HepG2 (cell line): Measurements from ENCODE around the gene SLC22A4. TPM values are rescaled to one million over a fixed set of nuclear protein-coding genes. Genes with fewer than 3 reads are reported as not detected.

Experiments
- ATAC-seq: fragments of 200-7000 bp; cut with Tn5 transposase; 3 replicates; pipeline ENCODE4 v1.9.1; 2020; ENCODE audit warnings: mild to moderate bottlenecking, moderate library complexity
- BruUV-seq: library from RNA; stranded (reverse); fragments of 400-500 nt; replicated peaks from 2 replicates; lab custom pipeline; 2021; lab: Mats Ljungman, UMichigan
- CTCF ChIA-PET: fragments of 300-600 bp; formaldehyde crosslinking; extraction: SDS; loops from one replicate; lab custom pipeline; 2021; ENCODE audit warnings: low total read pairs, inconsistent platforms, low intra/inter-chr PET ratio; lab: Yijun Ruan, JAX
- POLR2A ChIA-PET: fragments of 350-600 bp; sonication (Branson Sonifier 250); formaldehyde crosslinking; loops from one replicate; lab custom pipeline; 2020; ENCODE audit warnings: antibody characterized with exemption, inconsistent platforms; lab: Yijun Ruan, JAX
- DNase-seq: peaks from one replicate; pipeline ENCODE4 v3.0.0-alpha.2; 2015; ENCODE audit warnings: low spot score
- FAIRE-seq: peaks from 3 replicates; lab custom pipeline; 2011; peaks lifted over from hg19 to GRCh38; lab: Jason Lieb, UNC
- H2AFZ ChIP-seq: one replicate; pipeline ENCODE4 v1.6.1; 2011; ENCODE audit warnings: low read length, inconsistent platforms
- H3K27ac ChIP-seq: fragments of 300-600 bp; 3 replicates; pipeline ENCODE4 v1.8.0; 2011; ENCODE audit warnings: mixed run types, mild to moderate bottlenecking, mixed read lengths, low read length, inconsistent platforms; ENCODE audit not compliant: insufficient read depth; ENCODE audit errors: extremely low read length
- H3K27me3 ChIP-seq, 2 experiments: fragments of 200-600 bp in 1 of 2; 2 replicates in 1 of 2; 3 replicates in 1 of 2; pipeline versions ENCODE4 v1.6.0 to v1.8.0; 2011; ENCODE audit warnings: low read length in 2 of 2, mild to moderate bottlenecking in 2 of 2, moderate library complexity in 2 of 2, inconsistent platforms in 1 of 2; ENCODE audit not compliant: insufficient read depth in 2 of 2, control insufficient read depth in 1 of 2
- H3K36me3 ChIP-seq, 2 experiments: fragments of 200-600 bp in 1 of 2; replicated peaks in 1 of 2; 2 replicates in 1 of 2; 3 replicates in 1 of 2; pipeline versions ENCODE4 v1.5.1 to v1.8.0; 2011; ENCODE audit warnings: low read length in 2 of 2, inconsistent platforms in 1 of 2; ENCODE audit not compliant: insufficient read depth in 2 of 2, control insufficient read depth in 1 of 2
- H3K4me1 ChIP-seq: 2 replicates; pipeline ENCODE4 v1.5.1; 2012; ENCODE audit warnings: low read length, inconsistent platforms; ENCODE audit not compliant: insufficient read depth
- H3K4me2 ChIP-seq: 2 replicates; pipeline ENCODE4 v1.6.0; 2011; ENCODE audit warnings: low read depth, low read length, inconsistent platforms
- H3K4me3 ChIP-seq, 3 experiments: fragments of 200-600 bp in 1 of 3; sonication (generic), shearing (Covaris generic) in 1 of 3; replicated peaks in 1 of 3; 2 replicates each; pipeline ENCODE4 v1.5.1; 2011 to 2016; ENCODE audit warnings: low read length in 3 of 3, inconsistent platforms in 2 of 3, low read depth in 2 of 3, mild to moderate bottlenecking in 2 of 3, control low read depth in 1 of 3, mixed read lengths in 1 of 3; ENCODE audit not compliant: insufficient read depth in 1 of 3
- H3K79me2 ChIP-seq: one replicate; pipeline ENCODE4 v1.6.1; 2011; ENCODE audit warnings: low read length, inconsistent platforms; ENCODE audit not compliant: insufficient read depth
- H3K9ac ChIP-seq: 2 replicates; pipeline ENCODE4 v1.6.0; 2011; ENCODE audit warnings: mild to moderate bottlenecking, low read depth, low read length, inconsistent platforms; ENCODE audit not compliant: insufficient read depth
- H3K9me3 ChIP-seq: 2 replicates; pipeline ENCODE4 v1.5.1; 2012; ENCODE audit warnings: mild to moderate bottlenecking, low read length
- H4K20me1 ChIP-seq: 2 replicates; pipeline ENCODE4 v1.6.0; 2011; ENCODE audit warnings: inconsistent platforms, mild to moderate bottlenecking, low read length, moderate library complexity; ENCODE audit not compliant: insufficient read depth
- ARNT2 ChIP-seq: sonication (generic); formaldehyde crosslinking; IDR thresholded peaks from 2 replicates; pipeline ENCODE4 v1.8.0; 2022; ENCODE audit warnings: mild to moderate bottlenecking, low read depth, missing genetic modification reagents, moderate library complexity
- HES4 ChIP-seq: sonication (generic); formaldehyde crosslinking; IDR thresholded peaks from 2 replicates; pipeline ENCODE4 v1.9.0; 2021; ENCODE audit warnings: mild to moderate bottlenecking, missing genetic modification reagents, borderline replicate concordance
- HNRNPL ChIP-seq: fragments of 200-400 bp; formaldehyde crosslinking; IDR thresholded peaks from 2 replicates; pipeline ENCODE4 v1.6.1; 2017; ENCODE audit warnings: mild to moderate bottlenecking, low read depth, low read length
- KDM2A ChIP-seq: sonication (generic); formaldehyde crosslinking; IDR thresholded peaks from 2 replicates; pipeline ENCODE4 v1.4.0; 2020; ENCODE audit warnings: low read depth, missing genetic modification reagents, borderline replicate concordance
- KLF16 ChIP-seq, 2 experiments: sonication (generic) in 1 of 2; formaldehyde crosslinking in 1 of 2; IDR thresholded peaks; 2 replicates each; pipeline versions ENCODE4 v1.6.1 to v1.8.0; 2016 to 2023; ENCODE audit warnings: missing genetic modification reagents in 2 of 2, missing compliant biosample characterization in 1 of 2
- SMAD1 ChIP-seq: sonication (generic); formaldehyde crosslinking; IDR thresholded peaks from 2 replicates; pipeline ENCODE4 v1.4.0; 2020; ENCODE audit warnings: missing genetic modification reagents, low read depth, mild to moderate bottlenecking, borderline replicate concordance
- SNAPC2 ChIP-seq: sonication (generic); formaldehyde crosslinking; IDR thresholded peaks from 2 replicates; pipeline ENCODE4 v1.8.1; 2022; ENCODE audit warnings: mild to moderate bottlenecking, missing genetic modification reagents
- TOPORS ChIP-seq: sonication (generic); formaldehyde crosslinking; IDR thresholded peaks from 2 replicates; pipeline ENCODE4 v1.8.0; 2023; ENCODE audit warnings: mild to moderate bottlenecking, missing genetic modification reagents
- ZNF12 ChIP-seq: sonication (generic); formaldehyde crosslinking; IDR thresholded peaks from 2 replicates; pipeline ENCODE4 v1.5.0; 2020; ENCODE audit warnings: missing genetic modification reagents
- ZNF326 ChIP-seq: sonication (generic); formaldehyde crosslinking; IDR thresholded peaks from 2 replicates; pipeline ENCODE4 v1.4.0; 2020; ENCODE audit warnings: missing genetic modification reagents, borderline replicate concordance
- ZNF75D ChIP-seq: sonication (generic); formaldehyde crosslinking; IDR thresholded peaks from 2 replicates; pipeline ENCODE4 v1.8.1; 2023; ENCODE audit warnings: missing genetic modification reagents, mild to moderate bottlenecking, borderline replicate concordance
- ZSCAN25 ChIP-seq: sonication (generic); formaldehyde crosslinking; IDR thresholded peaks from 2 replicates; pipeline ENCODE4 v1.8.0; 2022; ENCODE audit warnings: mild to moderate bottlenecking, missing genetic modification reagents
- WGBS: methylation state at CpG from one replicate; pipeline ENCODE4 v1.1.6; 2017; ENCODE audit warnings: low lambda C conversion rate; 5-methylcytosine and 5-hydroxymethylcytosine counted together
- in situ Hi-C: cut with HindIII; loops from 2 replicates; pipeline ENCODE4 v1.10.0; 2017; ENCODE audit warnings: low pct_unique_long_range_greater_than_20kb; ENCODE audit not compliant: extremely low pct_ligation_motif_present
- intact Hi-C: fragments of 100-400 bp; cut with micrococcal nuclease; formaldehyde crosslinking; loops from one replicate; pipeline ENCODE4 v1.10.0; 2022; ENCODE audit not compliant: unreplicated experiment
- polyA plus RNA-seq, 8 experiments: library from polyadenylated mRNA; depleted of rRNA in 3 of 8; stranded (reverse) in 7 of 8; unstranded in 1 of 8; fragments of >200 nt; fragmentation: Illumina TruSeq in 4 of 8; extraction: Trizol in 4 of 8; gene quantifications; 2 replicates each; pipeline versions ENCODE4 v1.2.1 to v1.2.3, GENCODE V29; 2011 to 2016; ENCODE audit warnings: low read depth in 4 of 8, missing spikeins in 1 of 8, mixed read lengths in 1 of 8; ENCODE audit not compliant: insufficient read depth in 1 of 8
- total RNA-seq, 5 experiments: library from RNA; depleted of rRNA; stranded (reverse); fragments of >200 nt; fragmentation: Illumina TruSeq; extraction: Trizol; gene quantifications; 2 replicates each; pipeline ENCODE4 v1.2.3, GENCODE V29; 2016; ENCODE audit warnings: low read depth in 1 of 5
- TF ChIP-seq, protein P1 (sequence below): sonication (generic); formaldehyde crosslinking; IDR thresholded peaks from 2 replicates; pipeline ENCODE4 v1.4.0; 2020; ENCODE audit warnings: missing genetic modification reagents
- TF ChIP-seq, protein P2 (sequence below): sonication (generic); formaldehyde crosslinking; IDR thresholded peaks from 2 replicates; pipeline ENCODE4 v1.4.0; 2020; ENCODE audit warnings: missing genetic modification reagents

Gene SLC22A4
- total and polyA plus RNA-seq, 2 of the 13 experiments (the other 11 are each of a cell fraction or from before 2014, with no cell fraction given) = 0.33 to 0.62 TPM

DNA sequence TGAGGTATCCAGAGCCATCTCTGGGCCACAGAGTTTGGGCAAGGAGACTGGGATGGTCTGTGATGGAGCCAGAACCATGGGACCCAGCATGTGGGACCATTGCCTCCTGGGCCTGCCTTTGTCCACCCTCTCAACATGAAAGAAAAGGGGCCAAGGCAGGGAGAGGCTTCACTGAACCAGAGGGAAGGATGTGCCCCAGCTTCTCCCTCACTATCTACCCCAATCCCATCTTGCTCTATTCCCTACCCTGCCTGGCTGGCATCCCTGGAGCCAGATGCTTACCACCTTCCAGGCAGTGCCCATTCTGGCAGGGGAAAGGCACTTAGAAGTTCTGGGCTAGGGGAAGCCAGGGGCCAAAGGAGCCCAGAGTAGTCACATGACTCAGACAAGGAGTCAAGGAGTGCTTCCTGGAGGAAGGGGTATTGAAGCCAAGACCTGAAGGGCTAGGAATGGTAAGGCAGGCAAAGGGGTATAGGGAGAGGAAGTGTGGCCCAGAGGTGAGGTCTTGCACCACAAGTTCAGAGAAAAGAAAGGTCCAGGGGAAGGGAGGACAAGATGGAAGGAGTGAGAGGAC, 26.9 kb upstream of the SLC22A4 start (continued):
- TF ChIP-seq SMAD1 (CRISPR knock-in tag) (no peak), ZNF75D (CRISPR knock-in tag) (no peak), ARNT2 (CRISPR knock-in tag) (no peak), ZNF12 (CRISPR knock-in tag) (no peak)

DNA sequence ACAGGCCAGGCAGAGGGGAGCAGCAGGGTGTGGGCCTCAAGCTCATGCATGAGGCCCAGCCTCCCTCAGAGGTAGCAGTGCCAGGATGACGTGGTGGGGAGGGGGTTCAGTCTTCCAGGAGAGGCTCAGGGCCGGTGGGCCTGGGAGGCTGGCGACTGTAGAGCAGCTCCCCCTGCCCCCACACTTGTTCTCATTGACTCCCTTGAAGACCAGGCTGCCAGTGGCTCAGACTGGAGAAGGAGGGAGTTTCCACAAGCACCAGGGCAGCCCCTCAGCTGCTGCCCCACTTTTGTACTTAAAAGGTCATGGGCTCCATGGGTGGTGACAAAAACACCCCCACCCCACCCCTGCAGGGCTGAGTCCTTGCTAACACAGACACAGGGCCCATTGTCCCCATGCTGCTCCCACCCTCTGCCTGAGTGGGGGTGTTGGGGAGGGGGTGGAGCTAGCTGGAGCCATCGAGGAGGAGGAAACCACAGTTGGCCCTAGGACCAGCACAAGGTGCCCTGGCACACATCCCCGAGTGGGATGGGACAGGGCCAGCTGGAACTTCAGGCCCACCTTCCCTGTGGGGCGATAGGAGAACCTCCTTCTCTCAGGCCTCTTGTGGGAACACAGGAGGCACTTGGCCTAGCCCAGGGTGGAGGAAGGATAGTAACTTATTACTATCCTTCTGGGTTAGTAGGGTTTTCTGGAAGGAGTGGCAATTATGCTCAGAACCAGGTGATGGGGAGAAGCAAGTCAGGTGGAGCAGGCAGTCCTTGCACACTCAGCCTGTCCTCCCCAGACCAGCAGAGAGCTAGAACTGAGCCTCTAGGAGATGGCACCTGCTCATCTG, 26.0 kb upstream of the SLC22A4 start:
- DNase-seq (peak; percentile 68), ATAC-seq (no peak), FAIRE-seq (no peak)
- 25% methylated on average over 2 of the region's 6 CpGs for WGBS
- Histone ChIP-seq H2AFZ (no peak overlapping the region), H3K9ac (no peak overlapping the region), H3K4me1 (peaks cover 58% of the 10 kb centered on the region), H3K27me3 (no peaks in the 10 kb centered on the region), H3K79me2 (no peaks in the 10 kb centered on the region), H3K4me2 (peak overlapping the region; percentile 16; the same call in 1 of the 2 replicates), H4K20me1 (no peaks in the 10 kb centered on the region), H3K36me3 (no peaks in the 10 kb centered on the region), H3K4me3 (no peak overlapping the region), H3K27ac (no peak overlapping the region), H3K9me3 (no peaks in the 10 kb centered on the region)
- ChIA-PET POLR2A (interaction anchor here (1.0 to 3.3 kb wide), 3 partner anchors 10 to 40 kb away, joined by 3 to 12 read pairs (median 5); partner anchors contain the start of genes P4HA2 and SLC22A4), CTCF (no interaction called here)
- in situ Hi-C loops (no loop called here), intact Hi-C loops (no loop called here)
- BruUV-seq = no TSS peak
- TF ChIP-seq HES4 (CRISPR knock-in tag) (no peak), KDM2A (CRISPR knock-in tag) (no peak), KLF16 (CRISPR knock-in tag; IDR thresholded peaks at IDR 0.05) (no peak), TOPORS (no peak), ZSCAN25 (CRISPR knock-in tag) (peak; percentile 83), SNAPC2 (no peak), HNRNPL (no peak), ZNF326 (CRISPR knock-in tag) (no peak)
- TF ChIP-seq, protein P1, sequence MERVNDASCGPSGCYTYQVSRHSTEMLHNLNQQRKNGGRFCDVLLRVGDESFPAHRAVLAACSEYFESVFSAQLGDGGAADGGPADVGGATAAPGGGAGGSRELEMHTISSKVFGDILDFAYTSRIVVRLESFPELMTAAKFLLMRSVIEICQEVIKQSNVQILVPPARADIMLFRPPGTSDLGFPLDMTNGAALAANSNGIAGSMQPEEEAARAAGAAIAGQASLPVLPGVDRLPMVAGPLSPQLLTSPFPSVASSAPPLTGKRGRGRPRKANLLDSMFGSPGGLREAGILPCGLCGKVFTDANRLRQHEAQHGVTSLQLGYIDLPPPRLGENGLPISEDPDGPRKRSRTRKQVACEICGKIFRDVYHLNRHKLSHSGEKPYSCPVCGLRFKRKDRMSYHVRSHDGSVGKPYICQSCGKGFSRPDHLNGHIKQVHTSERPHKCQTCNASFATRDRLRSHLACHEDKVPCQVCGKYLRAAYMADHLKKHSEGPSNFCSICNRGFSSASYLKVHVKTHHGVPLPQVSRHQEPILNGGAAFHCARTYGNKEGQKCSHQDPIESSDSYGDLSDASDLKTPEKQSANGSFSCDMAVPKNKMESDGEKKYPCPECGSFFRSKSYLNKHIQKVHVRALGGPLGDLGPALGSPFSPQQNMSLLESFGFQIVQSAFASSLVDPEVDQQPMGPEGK = peak; percentile 66; the same call in 1 of the 2 replicates
- TF ChIP-seq, protein P2, sequence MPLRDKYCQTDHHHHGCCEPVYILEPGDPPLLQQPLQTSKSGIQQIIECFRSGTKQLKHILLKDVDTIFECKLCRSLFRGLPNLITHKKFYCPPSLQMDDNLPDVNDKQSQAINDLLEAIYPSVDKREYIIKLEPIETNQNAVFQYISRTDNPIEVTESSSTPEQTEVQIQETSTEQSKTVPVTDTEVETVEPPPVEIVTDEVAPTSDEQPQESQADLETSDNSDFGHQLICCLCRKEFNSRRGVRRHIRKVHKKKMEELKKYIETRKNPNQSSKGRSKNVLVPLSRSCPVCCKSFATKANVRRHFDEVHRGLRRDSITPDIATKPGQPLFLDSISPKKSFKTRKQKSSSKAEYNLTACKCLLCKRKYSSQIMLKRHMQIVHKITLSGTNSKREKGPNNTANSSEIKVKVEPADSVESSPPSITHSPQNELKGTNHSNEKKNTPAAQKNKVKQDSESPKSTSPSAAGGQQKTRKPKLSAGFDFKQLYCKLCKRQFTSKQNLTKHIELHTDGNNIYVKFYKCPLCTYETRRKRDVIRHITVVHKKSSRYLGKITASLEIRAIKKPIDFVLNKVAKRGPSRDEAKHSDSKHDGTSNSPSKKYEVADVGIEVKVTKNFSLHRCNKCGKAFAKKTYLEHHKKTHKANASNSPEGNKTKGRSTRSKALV (CRISPR knock-in tag) = no peak
